Activated naive CD8-positive, alpha-beta T cell treated with anti-CD3 and anti-CD28 coated beads, Interleukin-2, amount 50 U/mL, for 24 hours (primary cell): ENCODE data around the gene TANC1.

Experiments used
- ATAC-seq: fragments of 150-1000 bp; cut with Tn5 transposase; one replicate; pipeline ENCODE4 v1.10.0; 2021
- DNase-seq: peaks from one replicate; pipeline ENCODE4 v3.0.0; 2021
- H3K27ac Mint-ChIP-seq: one replicate; pipeline ENCODE4 v1.8.0; 2021; ENCODE audit warnings: mild to moderate bottlenecking, mixed read lengths
- H3K27me3 Mint-ChIP-seq: one replicate; pipeline ENCODE4 v1.8.0; 2021; ENCODE audit warnings: mixed read lengths
- H3K36me3 Mint-ChIP-seq: one replicate; pipeline ENCODE4 v1.8.0; 2021; ENCODE audit warnings: low read depth, mixed read lengths
- H3K4me1 Mint-ChIP-seq: one replicate; pipeline ENCODE4 v1.8.0; 2021; ENCODE audit warnings: mixed read lengths
- H3K4me3 Mint-ChIP-seq: one replicate; pipeline ENCODE4 v1.8.0; 2021; ENCODE audit warnings: mild to moderate bottlenecking, moderate library complexity, mixed read lengths
- H3K9me3 Mint-ChIP-seq: one replicate; pipeline ENCODE4 v1.8.0; 2021; ENCODE audit warnings: mixed read lengths

The TANC1 gene

DNA sequence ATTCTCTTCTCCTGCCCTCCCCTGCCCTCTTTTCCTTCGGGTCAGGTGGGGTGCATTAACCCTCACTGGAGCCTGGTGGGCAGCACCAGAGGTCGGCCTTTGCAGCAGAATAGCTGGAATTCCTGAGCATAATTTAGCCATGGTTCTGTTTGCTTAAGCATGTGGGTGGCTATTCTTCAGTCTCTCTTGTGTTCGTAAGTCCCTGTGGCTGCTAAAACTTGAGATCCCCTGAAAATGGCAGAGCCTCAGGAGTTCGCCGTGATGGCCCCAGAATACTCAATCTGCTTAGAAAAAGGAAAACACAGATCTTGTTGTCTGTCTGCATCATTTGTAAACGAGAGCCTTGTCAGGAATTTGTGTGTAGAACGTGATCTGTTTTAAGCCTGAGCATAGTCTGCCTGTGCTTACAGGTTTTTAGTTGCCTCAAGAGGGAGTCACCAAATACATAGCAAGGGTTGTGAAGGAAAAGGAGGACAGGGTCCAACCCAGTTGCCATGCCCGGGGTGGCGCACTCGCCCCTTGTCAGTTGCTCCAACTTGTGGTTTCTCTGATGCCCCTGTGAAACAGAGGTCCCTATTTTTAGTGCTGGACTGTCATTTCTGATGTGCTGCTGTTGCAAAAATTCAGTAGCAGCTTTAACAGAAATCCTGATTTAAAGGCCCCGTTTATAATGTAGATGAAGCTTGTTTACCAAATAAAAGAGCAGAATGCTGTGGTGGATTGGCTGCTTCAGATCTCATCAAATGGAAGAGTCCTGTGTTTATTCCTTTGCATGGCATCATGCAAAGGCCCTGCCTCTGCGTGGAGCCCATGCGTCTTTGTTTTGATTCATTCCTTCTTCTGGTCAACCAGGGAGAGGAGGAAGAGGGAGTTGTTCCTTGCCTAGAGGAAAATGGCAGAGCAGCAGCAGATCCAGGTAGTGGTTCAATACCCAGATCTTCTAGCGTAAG lies 243.3 kb downstream of the TANC1 start:
- peaks cover 30% of the 10 kb centered on the region for H3K4me1 Mint-ChIP-seq
- ATAC-seq (no peak), DNase-seq (no peak)
- no peak overlapping the region for H3K27ac Mint-ChIP-seq
- H3K4me3 Mint-ChIP-seq, result no peak overlapping the region
- H3K36me3 Mint-ChIP-seq, result no peaks in the 10 kb centered on the region
- H3K9me3 Mint-ChIP-seq, result no peaks in the 10 kb centered on the region
- no peaks in the 10 kb centered on the region for H3K27me3 Mint-ChIP-seq

DNA sequence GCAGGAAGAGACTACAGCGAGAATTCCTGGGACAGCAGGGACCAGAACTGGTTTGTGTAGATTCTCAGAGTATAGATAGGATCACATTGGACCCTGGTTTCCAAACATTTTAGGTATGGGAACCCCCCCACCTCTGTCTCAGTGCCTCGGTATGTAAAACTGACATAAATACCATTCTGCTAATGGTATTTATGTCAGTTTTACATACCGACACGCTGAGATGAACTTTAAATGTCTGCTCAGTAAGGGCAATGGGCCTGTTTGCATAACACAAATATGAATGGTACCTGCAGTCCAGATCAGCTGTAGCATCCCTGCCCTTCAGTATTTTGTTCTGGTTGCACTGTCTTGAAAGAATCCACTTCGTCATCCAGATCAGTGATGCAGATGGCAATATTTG lies 244.9 kb downstream of the TANC1 start:
- DNase-seq (no peak), ATAC-seq (no peak)
- H3K36me3 Mint-ChIP-seq, result no peaks in the 10 kb centered on the region
- H3K4me3 Mint-ChIP-seq, result no peak overlapping the region
- H3K4me1 Mint-ChIP-seq, result peaks cover 30% of the 10 kb centered on the region
- H3K27me3 Mint-ChIP-seq, result no peaks in the 10 kb centered on the region
- H3K27ac Mint-ChIP-seq, result no peak overlapping the region
- no peaks in the 10 kb centered on the region for H3K9me3 Mint-ChIP-seq

GRCh38 chr2:159214325-159214865 lies 246.0 kb downstream of the TANC1 start:
- H3K4me3 Mint-ChIP-seq, result no peak overlapping the region
- H3K27me3 Mint-ChIP-seq, result no peaks in the 10 kb centered on the region
- no peak for DNase-seq
- H3K9me3 Mint-ChIP-seq, result no peaks in the 10 kb centered on the region
- H3K36me3 Mint-ChIP-seq, result no peaks in the 10 kb centered on the region
- H3K27ac Mint-ChIP-seq, result no peak overlapping the region
- peaks cover 19% of the 10 kb centered on the region for H3K4me1 Mint-ChIP-seq
- no peak for ATAC-seq

- peaks cover 12% of the 10 kb centered on the region for H3K4me1 Mint-ChIP-seq
- H3K27me3 Mint-ChIP-seq, result no peaks in the 10 kb centered on the region
- H3K36me3 Mint-ChIP-seq, result no peaks in the 10 kb centered on the region
- H3K9me3 Mint-ChIP-seq, result no peaks in the 10 kb centered on the region
- no peak overlapping the region for H3K27ac Mint-ChIP-seq
- ATAC-seq, result no peak
- no peak for DNase-seq
- no peak overlapping the region for H3K4me3 Mint-ChIP-seq
Measured at GRCh38 chr2:159215116-159215515, 246.7 kb downstream of the TANC1 start.

DNA sequence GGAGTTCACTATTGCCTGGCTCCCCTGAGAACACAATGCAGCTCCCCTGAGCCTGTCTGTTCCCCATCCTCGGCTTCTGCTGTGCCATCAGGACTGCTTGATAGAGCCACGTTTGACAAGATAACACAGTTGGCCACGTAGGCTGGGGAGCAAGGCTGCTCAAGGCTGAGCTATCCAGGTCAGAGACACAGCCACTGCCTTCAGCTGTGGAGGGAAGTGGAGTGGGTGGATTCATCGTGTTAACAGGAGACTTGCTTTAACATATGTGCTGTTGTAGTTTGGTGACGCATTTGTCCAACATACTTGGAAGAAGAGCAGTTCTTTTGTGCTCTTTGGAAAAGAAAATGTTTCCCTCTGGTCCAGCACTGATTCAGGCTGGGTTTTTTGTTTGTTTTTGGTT lies 249.2 kb downstream of the TANC1 start:
- Mint-ChIP-seq H3K36me3 (no peaks in the 10 kb centered on the region), H3K4me3 (no peak overlapping the region), H3K27me3 (no peaks in the 10 kb centered on the region), H3K9me3 (no peaks in the 10 kb centered on the region), H3K27ac (no peak overlapping the region), H3K4me1 (no peaks in the 10 kb centered on the region)
- ATAC-seq (no peak), DNase-seq (no peak)

GRCh38 chr2:159218389-159218788 lies 249.9 kb downstream of the TANC1 start:
- no peaks in the 10 kb centered on the region for H3K36me3 Mint-ChIP-seq
- H3K27me3 Mint-ChIP-seq, result no peaks in the 10 kb centered on the region
- H3K27ac Mint-ChIP-seq, result no peak overlapping the region
- DNase-seq, result no peak
- no peaks in the 10 kb centered on the region for H3K4me1 Mint-ChIP-seq
- H3K9me3 Mint-ChIP-seq, result no peaks in the 10 kb centered on the region
- H3K4me3 Mint-ChIP-seq, result no peak overlapping the region
- ATAC-seq, result no peak

- Mint-ChIP-seq H3K4me1 (peaks cover 3% of the 10 kb centered on the region), H3K4me3 (no peak overlapping the region), H3K27ac (no peak overlapping the region), H3K9me3 (no peaks in the 10 kb centered on the region), H3K36me3 (no peaks in the 10 kb centered on the region), H3K27me3 (no peaks in the 10 kb centered on the region)
- DNase-seq, result no peak
- ATAC-seq, result no peak
Measured at GRCh38 chr2:159219394-159219998, 251.1 kb downstream of the TANC1 start.

GRCh38 chr2:159224061-159224813 lies 255.8 kb downstream of the TANC1 start:
- DNase-seq, result no peak
- H3K4me3 Mint-ChIP-seq, result no peak overlapping the region
- H3K4me1 Mint-ChIP-seq, result peaks cover 38% of the 10 kb centered on the region
- H3K36me3 Mint-ChIP-seq, result no peaks in the 10 kb centered on the region
- no peaks in the 10 kb centered on the region for H3K27me3 Mint-ChIP-seq
- no peaks in the 10 kb centered on the region for H3K9me3 Mint-ChIP-seq
- H3K27ac Mint-ChIP-seq, result no peak overlapping the region
- no peak for ATAC-seq

GRCh38 chr2:159225025-159226016 lies 256.9 kb downstream of the TANC1 start:
- DNase-seq, result no peak
- H3K36me3 Mint-ChIP-seq, result no peaks in the 10 kb centered on the region
- no peak for ATAC-seq
- no peak overlapping the region for H3K4me3 Mint-ChIP-seq
- H3K27me3 Mint-ChIP-seq, result no peaks in the 10 kb centered on the region
- H3K4me1 Mint-ChIP-seq, result peaks cover 38% of the 10 kb centered on the region
- no peaks in the 10 kb centered on the region for H3K9me3 Mint-ChIP-seq
- no peak overlapping the region for H3K27ac Mint-ChIP-seq

DNA sequence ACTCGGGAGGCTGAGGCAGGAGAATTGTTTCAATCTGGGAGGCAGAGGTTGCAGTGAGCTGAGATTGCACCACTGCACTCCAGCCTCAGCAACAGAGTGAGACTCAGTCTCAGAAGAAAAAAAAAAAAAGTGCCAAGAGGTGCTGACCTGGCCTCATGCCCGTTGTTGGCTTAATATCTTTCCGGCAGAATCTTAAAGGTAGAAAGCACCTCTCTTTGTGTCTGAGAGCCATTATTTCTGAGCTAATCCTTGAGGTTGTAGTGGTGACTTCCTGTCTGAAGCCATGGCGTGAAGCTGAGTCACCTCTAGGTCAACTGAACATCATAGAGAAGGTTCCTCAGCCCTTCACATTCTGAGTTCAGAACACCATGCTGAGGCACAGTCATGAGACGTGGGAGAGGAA lies 257.6 kb downstream of the TANC1 start:
- Mint-ChIP-seq H3K4me1 (peaks cover 38% of the 10 kb centered on the region), H3K4me3 (no peak overlapping the region), H3K27me3 (no peaks in the 10 kb centered on the region), H3K9me3 (no peaks in the 10 kb centered on the region), H3K36me3 (no peaks in the 10 kb centered on the region), H3K27ac (peak overlapping the region; percentile 47)
- peak; percentile 12 for DNase-seq
- peak; percentile 86 for ATAC-seq

DNA sequence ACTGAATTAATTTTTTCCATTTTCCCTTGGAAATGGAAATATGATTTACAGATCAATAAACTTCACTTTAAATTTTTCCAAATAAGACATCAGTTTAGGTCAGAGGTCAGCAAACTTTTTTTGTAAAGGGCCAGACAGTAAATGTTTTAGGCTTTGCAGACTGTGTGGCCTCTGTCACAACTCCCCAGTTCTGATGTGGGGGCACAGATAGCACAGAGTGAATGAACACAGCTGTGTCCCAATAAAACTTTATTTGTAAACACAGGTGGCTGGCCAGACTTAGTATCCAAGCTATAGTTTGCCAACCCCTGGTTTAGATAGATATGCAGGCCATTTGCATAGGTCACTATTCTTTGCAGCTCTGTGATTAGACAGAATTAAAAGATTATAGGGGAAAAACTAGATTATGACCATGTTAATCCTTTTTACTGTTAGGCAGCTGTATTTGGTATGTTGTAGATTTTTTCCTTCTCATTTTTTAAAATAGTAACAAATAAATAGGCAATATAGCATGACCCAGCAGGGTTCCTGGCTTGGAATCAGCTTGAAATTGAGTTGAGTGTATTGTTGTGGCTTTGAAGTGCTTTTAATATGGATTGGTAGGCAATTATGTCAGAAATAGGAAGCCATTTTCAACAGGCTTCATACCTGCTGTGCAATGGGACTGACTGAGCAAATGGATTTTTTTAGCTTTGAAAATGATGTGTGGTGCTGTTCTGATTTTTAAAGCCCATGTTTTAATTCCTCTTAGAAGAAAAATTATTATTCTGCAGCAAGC lies 258.4 kb downstream of the TANC1 start:
- H3K27ac Mint-ChIP-seq, result no peak overlapping the region
- DNase-seq, result no peak

GRCh38 chr2:159227467-159227866 lies 259.0 kb downstream of the TANC1 start:
- Mint-ChIP-seq H3K4me3 (no peak overlapping the region), H3K9me3 (no peaks in the 10 kb centered on the region), H3K27ac (no peak overlapping the region), H3K36me3 (no peaks in the 10 kb centered on the region), H3K4me1 (peaks cover 38% of the 10 kb centered on the region), H3K27me3 (no peaks in the 10 kb centered on the region)
- ATAC-seq (no peak), DNase-seq (no peak)

More for the DNA sequence above, 258.4 kb downstream of the TANC1 start:
- no peak overlapping the region for H3K4me3 Mint-ChIP-seq
- no peak for ATAC-seq
- no peaks in the 10 kb centered on the region for H3K27me3 Mint-ChIP-seq
- H3K9me3 Mint-ChIP-seq, result no peaks in the 10 kb centered on the region
- H3K4me1 Mint-ChIP-seq, result peaks cover 38% of the 10 kb centered on the region
- no peaks in the 10 kb centered on the region for H3K36me3 Mint-ChIP-seq

DNA sequence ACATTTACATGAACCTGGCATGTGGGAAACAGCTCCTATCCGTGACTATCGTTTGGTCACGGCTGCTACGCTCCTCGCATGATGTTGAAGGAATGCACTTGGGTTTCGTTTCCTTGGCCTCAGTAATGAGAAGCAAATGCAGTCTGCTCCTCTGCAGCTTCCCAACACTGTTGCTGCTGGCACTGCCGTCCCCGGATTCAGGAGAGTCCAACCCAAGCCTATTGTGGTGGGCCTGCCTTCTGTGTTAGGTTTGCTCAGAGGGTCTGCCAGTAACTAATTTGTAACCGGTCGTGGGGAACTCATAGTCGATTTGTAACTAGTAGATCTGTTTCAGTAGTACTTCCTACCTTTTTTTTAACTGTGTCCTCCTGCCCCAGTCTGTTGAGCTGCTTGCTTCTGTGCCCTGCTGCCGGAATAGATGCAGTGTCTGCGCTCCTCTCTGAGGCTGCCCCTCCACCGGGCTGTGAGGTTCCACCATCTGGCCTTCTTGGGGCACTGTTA lies 259.7 kb downstream of the TANC1 start:
- no peak for ATAC-seq
- no peak for DNase-seq
- no peaks in the 10 kb centered on the region for H3K27me3 Mint-ChIP-seq
- no peaks in the 10 kb centered on the region for H3K9me3 Mint-ChIP-seq
- no peak overlapping the region for H3K4me3 Mint-ChIP-seq
- peaks cover 38% of the 10 kb centered on the region for H3K4me1 Mint-ChIP-seq
- no peak overlapping the region for H3K27ac Mint-ChIP-seq
- H3K36me3 Mint-ChIP-seq, result no peaks in the 10 kb centered on the region
